Type B pancreatic cell (in vitro differentiated cells): ENCODE data around the gene ALOXE3. TPM values are rescaled to one million over a fixed set of nuclear protein-coding genes. Genes with fewer than 3 reads are reported as not detected.

Experiments used
- DNase-seq: peaks from one replicate; pipeline ENCODE4 v3.0.0; 2021; ENCODE audit warnings: mixed read lengths; ENCODE audit not compliant: unreplicated experiment; ENCODE audit errors: extremely low spot score
- H3K27ac Mint-ChIP-seq: 2 replicates; pipeline ENCODE4 v1.8.0; 2021; ENCODE audit warnings: mild to moderate bottlenecking, mixed read lengths
- H3K27me3 Mint-ChIP-seq: 2 replicates; pipeline ENCODE4 v1.8.0; 2021; ENCODE audit warnings: mixed read lengths
- H3K36me3 Mint-ChIP-seq: 2 replicates; pipeline ENCODE4 v1.8.0; 2021; ENCODE audit warnings: mixed read lengths
- H3K4me1 Mint-ChIP-seq: one replicate; pipeline ENCODE4 v1.8.0; 2021; ENCODE audit warnings: mixed read lengths; ENCODE audit not compliant: unreplicated experiment
- H3K4me3 Mint-ChIP-seq: 2 replicates; pipeline ENCODE4 v1.8.0; 2021; ENCODE audit warnings: mild to moderate bottlenecking, mixed read lengths
- H3K9me3 Mint-ChIP-seq: 2 replicates; pipeline ENCODE4 v1.8.0; 2021; ENCODE audit warnings: mixed read lengths
- CTCF ChIP-seq: fragments of 200-600 bp; sonication (generic); conservative IDR thresholded peaks from 2 replicates; pipeline ENCODE4 v1.5.0; 2021; ENCODE audit warnings: antibody characterized with exemption, mild to moderate bottlenecking
- total RNA-seq: library from RNA; stranded (reverse); gene quantifications from 2 replicates; pipeline ENCODE4 v1.2.1, GENCODE V29; 2021; ENCODE audit warnings: low replicate concordance

ALOXE3 gene
- total RNA-seq, 1 donor from 2014 or later: not detected

- no peak for DNase-seq
- Mint-ChIP-seq H3K9me3 (no peaks in the 10 kb centered on the region), H3K36me3 (no peaks in the 10 kb centered on the region), H3K27me3 (peaks cover 53% of the 10 kb centered on the region), H3K4me3 (no peak overlapping the region), H3K4me1 (no peaks in the 10 kb centered on the region), H3K27ac (no peak overlapping the region)
- TF ChIP-seq CTCF: no peak
Observed at GRCh38 chr17:8095361-8095760, 23.0 kb downstream of the ALOXE3 start.

GRCh38 chr17:8091033-8091687 is 27.2 kb downstream of the ALOXE3 start:
- no peak overlapping the region for H3K4me3 Mint-ChIP-seq
- no peaks in the 10 kb centered on the region for H3K9me3 Mint-ChIP-seq
- H3K27me3 Mint-ChIP-seq: peaks cover 71% of the 10 kb centered on the region
- TF ChIP-seq CTCF: no peak
- DNase-seq: no peak
- H3K36me3 Mint-ChIP-seq: no peaks in the 10 kb centered on the region
- no peaks in the 10 kb centered on the region for H3K4me1 Mint-ChIP-seq
- H3K27ac Mint-ChIP-seq: no peak overlapping the region

GRCh38 chr17:8089728-8090127 is 28.6 kb downstream of the ALOXE3 start:
- H3K9me3 Mint-ChIP-seq: no peaks in the 10 kb centered on the region
- H3K36me3 Mint-ChIP-seq: no peaks in the 10 kb centered on the region
- H3K27ac Mint-ChIP-seq: no peak overlapping the region
- H3K27me3 Mint-ChIP-seq: peaks cover 66% of the 10 kb centered on the region
- no peak overlapping the region for H3K4me3 Mint-ChIP-seq
- no peaks in the 10 kb centered on the region for H3K4me1 Mint-ChIP-seq
- no peak for TF ChIP-seq CTCF
- no peak for DNase-seq

- Mint-ChIP-seq H3K4me3 (no peak overlapping the region), H3K27ac (no peak overlapping the region), H3K9me3 (no peaks in the 10 kb centered on the region), H3K36me3 (no peaks in the 10 kb centered on the region), H3K4me1 (no peaks in the 10 kb centered on the region), H3K27me3 (peaks cover 71% of the 10 kb centered on the region)
- no peak for TF ChIP-seq CTCF
- no peak for DNase-seq
Observed at GRCh38 chr17:8087952-8088230, 30.4 kb downstream of the ALOXE3 start.

- Mint-ChIP-seq H3K4me3 (no peak within 1 kb of the TSS), H3K36me3 (no peaks in the 10 kb centered on the region), H3K9me3 (no peaks in the 10 kb centered on the region), H3K27ac (no peak within 1 kb of the TSS), H3K4me1 (no peaks in the 10 kb centered on the region), H3K27me3 (peaks cover 71% of the 10 kb centered on the region)
- no peak for TF ChIP-seq CTCF
- no peak for DNase-seq
Observed at GRCh38 chr17:8087075-8087951, 31.0 kb downstream of the ALOXE3 start, which contains the start of gene ALOX12B. Gene ALOX12B (minus strand): TSS chr17:8087716. CDS start chr17:8087442, 274 bp downstream.
